ENCODE data around the gene TLK1.

GRCh38 chr2:171016125-171016524 is 144.6 kb downstream of the TLK1 start:
- no peak for TF ChIP-seq EZH2phosphoT487 (IDR thresholded peaks at IDR 0.05; ENCODE audit: borderline replicate concordance, low read depth, low read length)
- TF ChIP-seq CTCF (conservative IDR thresholded peaks at IDR 0.05; ENCODE audit: low read length) = no peak
